OCI-LY7 (cell line): ENCODE data around the gene NTSR1. TPM values are rescaled to one million over a fixed set of nuclear protein-coding genes. Genes with fewer than 3 reads are reported as not detected.

ENCODE experiments used
- BruUV-seq: library from RNA; stranded (reverse); fragments of 400-500 nt; replicated peaks from 2 replicates; lab custom pipeline; 2021; lab: Mats Ljungman, UMichigan
- CTCF ChIA-PET: fragments of 300-600 bp; sonication (Branson Sonifier 250); formaldehyde crosslinking; loops from one replicate; lab custom pipeline; 2022; ENCODE audit warnings: antibody characterized with exemption; ENCODE audit not compliant: unreplicated experiment; lab: Charles Lee
- POLR2A ChIA-PET: fragments of 300-600 bp; sonication (Branson Sonifier 250); formaldehyde crosslinking; loops from one replicate; lab custom pipeline; 2022; ENCODE audit warnings: antibody characterized with exemption; lab: Charles Lee
- DNase-seq: peaks from one replicate; pipeline ENCODE4 v3.0.0-alpha.2; 2015; ENCODE audit warnings: low spot score
- H2AFZ ChIP-seq: fragments of 200-600 bp; sonication (generic), shearing (Covaris generic); 2 replicates; pipeline ENCODE4 v1.6.1; 2014; ENCODE audit warnings: mild to moderate bottlenecking, antibody characterized with exemption, low read length, moderate library complexity
- H3K27ac ChIP-seq: fragments of 200-600 bp; sonication (generic); 2 replicates; pipeline ENCODE4 v1.5.1; 2014; ENCODE audit warnings: mixed run types, low read depth, mild to moderate bottlenecking, moderate library complexity, low read length, inconsistent platforms; ENCODE audit not compliant: poor library complexity, severe bottlenecking
- H3K36me3 ChIP-seq: fragments of 200-600 bp; sonication (generic); 2 replicates; pipeline ENCODE4 v1.6.1; 2014; ENCODE audit warnings: mild to moderate bottlenecking, antibody characterized with exemption, low read length, moderate library complexity, mixed read lengths; ENCODE audit not compliant: insufficient read depth
- H3K4me1 ChIP-seq: fragments of 200-600 bp; sonication (generic); 2 replicates; pipeline ENCODE4 v1.5.1; 2014; ENCODE audit warnings: mild to moderate bottlenecking, low read length; ENCODE audit not compliant: insufficient read depth, poor library complexity, severe bottlenecking
- H3K4me2 ChIP-seq: fragments of 200-600 bp; sonication (generic); 2 replicates; pipeline ENCODE4 v1.6.1; 2014; ENCODE audit warnings: mild to moderate bottlenecking, low read length
- H3K4me3 ChIP-seq: fragments of 200-600 bp; sonication (generic); 2 replicates; pipeline ENCODE4 v1.5.1; 2014; ENCODE audit warnings: mild to moderate bottlenecking, low read depth, low read length; ENCODE audit not compliant: poor library complexity, severe bottlenecking
- H3K79me2 ChIP-seq: fragments of 200-600 bp; sonication (generic); 2 replicates; pipeline ENCODE4 v1.6.1; 2016; ENCODE audit warnings: low read depth, mild to moderate bottlenecking, low read length, moderate library complexity, mixed read lengths; ENCODE audit not compliant: insufficient read depth
- H3K9me2 ChIP-seq: fragments of 200-600 bp; sonication (generic); 2 replicates; pipeline ENCODE4 v1.6.1; 2016; ENCODE audit warnings: mild to moderate bottlenecking, low read length, mixed read lengths; ENCODE audit not compliant: insufficient read depth
- H3K9me3 ChIP-seq: fragments of 200-600 bp; sonication (generic); 2 replicates; pipeline ENCODE4 v1.6.1; 2014; ENCODE audit warnings: mild to moderate bottlenecking, mixed run types, low read length, mixed read lengths
- H4K20me1 ChIP-seq: fragments of 200-600 bp; sonication (generic); 2 replicates; pipeline ENCODE4 v1.6.1; 2014; ENCODE audit warnings: mild to moderate bottlenecking, antibody characterized with exemption, low read length, moderate library complexity, mixed read lengths; ENCODE audit not compliant: insufficient read depth
- EZH2phosphoT487 ChIP-seq: fragments of 200-600 bp; sonication (generic); IDR thresholded peaks from 2 replicates; pipeline ENCODE4 v1.6.1; 2018; ENCODE audit warnings: low read depth, borderline replicate concordance, mild to moderate bottlenecking, mixed run types, antibody characterized with exemption, low read length, moderate library complexity, mixed read lengths
- intact Hi-C: fragments of 100-400 bp; cut with micrococcal nuclease; formaldehyde crosslinking; loops from one replicate; pipeline ENCODE4 v1.10.0; 2022; ENCODE audit not compliant: unreplicated experiment
- total RNA-seq, 2 experiments: library from RNA; depleted of rRNA in 1 of 2; stranded (reverse); fragments of >200 nt in 1 of 2; shearing (Covaris generic) in 1 of 2; gene quantifications; 2 replicates each; pipeline ENCODE4 v1.2.3, GENCODE V29; 2014 to 2022
- TF ChIP-seq, protein P1 (sequence below): fragments of 200-600 bp; sonication (generic); conservative IDR thresholded peaks from 2 replicates; pipeline ENCODE4 v1.5.1; 2014; ENCODE audit warnings: mild to moderate bottlenecking, antibody characterized with exemption, low read length, moderate library complexity, mixed read lengths

NTSR1 gene
- total RNA-seq, 2 experiments from 2014 or later, result not detected

DNA sequence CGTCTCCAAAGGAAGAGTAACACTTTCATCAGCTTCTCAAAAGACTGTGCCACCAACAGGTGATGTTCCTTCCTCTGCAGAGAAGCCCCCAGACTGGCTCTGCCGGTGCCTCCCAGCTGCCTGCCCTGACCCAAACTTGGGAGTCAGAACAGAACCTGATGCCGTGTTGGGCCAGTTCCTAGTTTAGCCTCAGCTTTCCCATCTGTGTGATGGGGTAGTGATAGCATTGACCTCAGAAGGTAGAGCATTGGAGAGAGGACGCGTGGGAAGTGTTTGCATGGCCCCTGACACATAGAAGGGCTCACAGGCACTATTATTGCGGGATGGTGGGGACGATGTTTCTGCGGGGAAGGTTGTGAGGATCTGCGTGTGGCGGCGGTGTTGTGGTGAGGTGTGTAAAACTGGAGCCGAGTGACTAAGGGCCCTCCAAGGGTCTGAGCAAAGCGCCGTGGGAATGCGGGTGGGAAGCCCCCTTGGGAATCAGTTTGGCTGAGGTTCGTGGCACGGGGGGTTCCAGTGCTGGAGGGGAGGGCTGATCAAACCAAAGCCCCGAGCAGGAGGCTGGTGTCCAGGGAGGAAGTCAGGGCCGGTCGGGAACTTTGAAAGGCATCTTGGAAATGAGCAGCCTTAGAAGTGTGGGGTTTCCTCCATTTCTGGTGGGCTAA lies 1.7 kb downstream of the NTSR1 start:
- Histone ChIP-seq H3K4me1 (no peaks in the 10 kb centered on the region), H3K79me2 (no peaks in the 10 kb centered on the region), H3K9me2 (no peaks in the 10 kb centered on the region), H3K36me3 (no peaks in the 10 kb centered on the region), H2AFZ (no peak overlapping the region), H3K4me3 (no peak overlapping the region), H3K4me2 (no peak overlapping the region), H3K27ac (no peak overlapping the region), H3K9me3 (no peaks in the 10 kb centered on the region), H4K20me1 (no peaks in the 10 kb centered on the region)
- BruUV-seq, result no TSS peak
- POLR2A ChIA-PET, result no interaction called here
- TF ChIP-seq, protein P1, sequence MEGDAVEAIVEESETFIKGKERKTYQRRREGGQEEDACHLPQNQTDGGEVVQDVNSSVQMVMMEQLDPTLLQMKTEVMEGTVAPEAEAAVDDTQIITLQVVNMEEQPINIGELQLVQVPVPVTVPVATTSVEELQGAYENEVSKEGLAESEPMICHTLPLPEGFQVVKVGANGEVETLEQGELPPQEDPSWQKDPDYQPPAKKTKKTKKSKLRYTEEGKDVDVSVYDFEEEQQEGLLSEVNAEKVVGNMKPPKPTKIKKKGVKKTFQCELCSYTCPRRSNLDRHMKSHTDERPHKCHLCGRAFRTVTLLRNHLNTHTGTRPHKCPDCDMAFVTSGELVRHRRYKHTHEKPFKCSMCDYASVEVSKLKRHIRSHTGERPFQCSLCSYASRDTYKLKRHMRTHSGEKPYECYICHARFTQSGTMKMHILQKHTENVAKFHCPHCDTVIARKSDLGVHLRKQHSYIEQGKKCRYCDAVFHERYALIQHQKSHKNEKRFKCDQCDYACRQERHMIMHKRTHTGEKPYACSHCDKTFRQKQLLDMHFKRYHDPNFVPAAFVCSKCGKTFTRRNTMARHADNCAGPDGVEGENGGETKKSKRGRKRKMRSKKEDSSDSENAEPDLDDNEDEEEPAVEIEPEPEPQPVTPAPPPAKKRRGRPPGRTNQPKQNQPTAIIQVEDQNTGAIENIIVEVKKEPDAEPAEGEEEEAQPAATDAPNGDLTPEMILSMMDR, result no peak
- TF ChIP-seq EZH2phosphoT487, result no peak
- CTCF ChIA-PET, result no interaction called here
- DNase-seq, result no peak
- intact Hi-C loops, result no loop called here

DNA sequence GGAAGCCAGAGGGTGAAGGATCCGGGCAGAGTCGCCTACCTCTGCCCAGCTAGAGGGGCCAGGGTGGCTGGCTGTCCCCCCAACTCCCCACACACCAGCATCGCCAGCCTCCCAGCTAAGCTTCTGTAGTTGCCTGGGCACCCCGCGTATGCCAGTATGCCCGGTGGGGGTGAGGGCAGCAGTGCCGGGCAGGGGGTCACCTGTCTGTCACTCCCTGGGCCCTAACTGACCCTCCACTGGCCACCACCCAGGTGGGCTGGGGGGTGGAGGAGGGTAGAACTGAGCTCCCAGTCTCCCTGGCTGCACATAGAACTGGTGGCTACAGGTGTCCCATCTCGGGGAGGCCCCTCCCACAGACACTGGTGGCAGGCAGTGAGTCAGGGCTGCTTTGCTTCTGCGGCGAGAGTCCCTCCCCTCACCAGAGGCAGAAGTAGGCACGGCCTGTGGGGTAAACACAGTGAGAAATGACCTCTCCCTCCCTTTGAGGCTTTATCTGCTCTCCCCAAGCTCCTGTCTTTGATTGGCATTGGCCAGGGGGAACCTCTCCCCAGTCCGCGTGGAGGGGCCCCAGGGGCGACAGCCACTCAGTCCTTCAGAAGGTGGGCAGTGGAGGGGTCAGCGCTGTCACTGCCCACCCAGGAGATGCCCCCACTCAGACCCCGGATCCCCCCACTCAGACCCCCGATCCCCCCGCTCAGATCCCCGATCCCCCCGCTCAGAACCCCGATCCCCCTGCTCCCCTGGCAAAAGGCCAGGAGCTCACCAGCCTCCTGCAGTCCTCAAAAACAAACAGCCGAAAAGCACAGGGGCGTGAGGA lies 2.5 kb downstream of the NTSR1 start:
- Histone ChIP-seq H3K27ac (no peak overlapping the region), H3K36me3 (no peaks in the 10 kb centered on the region), H3K4me1 (no peaks in the 10 kb centered on the region), H4K20me1 (no peaks in the 10 kb centered on the region), H3K9me3 (no peaks in the 10 kb centered on the region), H2AFZ (no peak overlapping the region), H3K79me2 (no peaks in the 10 kb centered on the region), H3K4me3 (no peak overlapping the region), H3K4me2 (no peak overlapping the region), H3K9me2 (no peaks in the 10 kb centered on the region)
- TF ChIP-seq, protein P1, result no peak
- no peak for TF ChIP-seq EZH2phosphoT487
- intact Hi-C loops, result no loop called here
- ChIA-PET CTCF (no interaction called here), POLR2A (no interaction called here)
- DNase-seq, result no peak
- no TSS peak for BruUV-seq

DNA sequence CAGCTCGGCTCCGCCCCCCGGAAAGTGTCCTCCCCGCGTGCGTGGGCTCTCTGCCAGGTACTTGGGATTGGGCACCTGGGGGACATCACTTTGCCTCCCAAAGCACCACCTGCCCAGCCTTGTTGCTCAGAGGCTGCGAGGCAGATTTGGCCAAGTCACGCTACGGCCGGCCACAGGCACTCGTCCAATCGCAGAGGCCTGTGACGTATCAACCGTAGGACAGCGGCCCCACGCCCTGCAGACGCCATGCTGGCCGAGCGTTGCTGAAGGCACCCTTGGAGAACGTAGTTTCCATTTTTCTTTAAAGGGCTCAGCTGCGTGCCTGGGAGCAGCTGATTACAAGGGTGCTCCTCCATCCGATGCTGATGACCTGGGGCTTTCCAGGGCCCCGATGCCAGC lies 3.1 kb downstream of the NTSR1 start:
- BruUV-seq, result no TSS peak
- no peak for TF ChIP-seq EZH2phosphoT487
- TF ChIP-seq, protein P1, result no peak

More for the DNA sequence above, 3.1 kb downstream of the NTSR1 start:
- no peaks in the 10 kb centered on the region for H3K36me3 ChIP-seq
- no peaks in the 10 kb centered on the region for H3K4me1 ChIP-seq
- no peak overlapping the region for H3K27ac ChIP-seq
- H2AFZ ChIP-seq, result no peak overlapping the region
- H3K9me2 ChIP-seq, result no peaks in the 10 kb centered on the region
- no peak for DNase-seq
- intact Hi-C loops, result no loop called here
- H3K9me3 ChIP-seq, result no peaks in the 10 kb centered on the region
- ChIA-PET POLR2A (no interaction called here), CTCF (no interaction called here)
- H4K20me1 ChIP-seq, result no peaks in the 10 kb centered on the region
- no peak overlapping the region for H3K4me3 ChIP-seq
- no peak overlapping the region for H3K4me2 ChIP-seq
- no peaks in the 10 kb centered on the region for H3K79me2 ChIP-seq
